Esophagus squamous epithelium (tissue), 5 donors: ENCODE results near the gene NDUFS4. TPM values are rescaled to one million over a fixed set of nuclear protein-coding genes. Genes with fewer than 3 reads are reported as not detected.
"Not testable (repeated sequence)": the region's sequence is repeated elsewhere in the genome, so short reads cannot be mapped to it uniquely, and the experiment has no call there.

Source experiments
- DNase-seq: peaks from one replicate; lab custom pipeline; 2025; lab: John Stamatoyannopoulos, UW
- H3K27ac ChIP-seq, 4 donors: fragments of 200-600 bp; sonication (generic); one replicate each; pipeline ENCODE4 v1.5.1; 2016 to 2019; ENCODE audit warnings: mild to moderate bottlenecking in 1 of 4
- H3K27me3 ChIP-seq, 4 donors: fragments of 200-600 bp; sonication (generic); 1 replicate in 3 of 4; 2 replicates in 1 of 4; pipeline versions ENCODE4 v1.5.1 to v1.6.0; 2017 to 2021; ENCODE audit warnings: antibody characterized with exemption in 1 of 4
- H3K36me3 ChIP-seq, 3 donors: fragments of 200-600 bp; sonication (generic); one replicate each; pipeline ENCODE4 v1.5.1; 2016 to 2019
- H3K4me1 ChIP-seq, 3 donors: fragments of 200-600 bp; sonication (generic); one replicate each; pipeline ENCODE4 v1.5.1; 2017 to 2019
- H3K4me3 ChIP-seq, 4 donors: fragments of 200-600 bp; sonication (generic); 1 replicate in 3 of 4; 2 replicates in 1 of 4; pipeline ENCODE4 v1.5.1; 2016 to 2019; ENCODE audit warnings: mild to moderate bottlenecking in 2 of 4, moderate library complexity in 1 of 4
- H3K9me3 ChIP-seq, 3 donors: fragments of 200-600 bp; sonication (generic); one replicate each; pipeline ENCODE4 v1.5.1; 2016 to 2019
- CTCF ChIP-seq, 6 experiments: fragments of 450-650 bp in 4 of 6; fragments of 200-600 bp in 2 of 6; sonication (generic) in 2 of 6; IDR thresholded peaks; one replicate each; pipeline ENCODE4 v1.5.1; 2016 to 2019; ENCODE audit warnings: antibody characterized with exemption in 6 of 6, mild to moderate bottlenecking in 4 of 6, moderate library complexity in 4 of 6
- POLR2A ChIP-seq, 4 donors: fragments of 450-650 bp; IDR thresholded peaks; one replicate each; pipeline ENCODE4 v1.6.1; 2017; ENCODE audit warnings: antibody characterized with exemption in 4 of 4, mild to moderate bottlenecking in 4 of 4, moderate library complexity in 3 of 4
- WGBS, 2 donors: methylation state at CpG; one replicate each; pipeline ENCODE4 v1.1.5; 2018; 5-methylcytosine and 5-hydroxymethylcytosine counted together
- intact Hi-C: fragments of 100-400 bp; cut with DNase I; formaldehyde crosslinking; loops from one replicate; pipeline ENCODE4 v1.15.0; 2022
- total RNA-seq, 4 donors: library from RNA; depleted of rRNA; stranded (reverse); fragments of >200 nt; gene quantifications; one replicate each; pipeline ENCODE4 v1.1.0, GENCODE V29; 2016
- donor health status: DM: yes; HTN: yes; CAD: no.

NDUFS4 gene
- total RNA-seq, 4 donors from 2014 or later = 70.8 to 129 (median 89.8) TPM

DNA sequence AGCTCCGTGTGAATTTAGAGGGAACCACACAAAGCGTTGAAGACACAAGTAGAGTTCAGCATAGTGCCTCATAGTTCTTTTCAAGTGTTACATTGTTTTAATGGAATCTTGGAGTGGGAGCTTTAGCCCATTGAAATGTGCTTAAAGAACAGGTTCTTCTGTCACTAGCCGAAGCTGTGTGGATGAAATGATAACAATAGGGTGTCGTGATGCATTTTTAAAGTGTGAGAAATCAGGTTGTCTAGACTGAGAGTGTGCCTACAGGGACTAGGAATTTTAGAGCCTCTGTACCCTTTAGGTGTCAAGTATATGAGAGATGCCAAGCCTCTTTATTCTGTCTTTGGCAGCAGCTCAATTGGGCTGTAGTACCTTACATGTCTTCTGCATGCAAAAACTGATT, 83.0 kb downstream of the NDUFS4 start:
- H3K36me3 ChIP-seq = peaks cover 0 to 26% (median 0%) of the 10 kb centered on the region in 3 donors
- H3K27ac ChIP-seq = no peak overlapping the region
- no peaks in the 10 kb centered on the region for H3K9me3 ChIP-seq
- DNase-seq = no peak
- H3K4me1 ChIP-seq = peaks cover 0 to 13% (median 4%) of the 10 kb centered on the region in 3 donors
- no peak overlapping the region for H3K4me3 ChIP-seq
- no peaks in the 10 kb centered on the region for H3K27me3 ChIP-seq
- WGBS, 2 donors = 74 to 90% methylated on average over 4 of the region's 4 CpGs
- intact Hi-C loops = no loop called here
- TF ChIP-seq POLR2A (IDR thresholded peaks at IDR 0.05) (no peak), CTCF (IDR thresholded peaks at IDR 0.05) (no peak)

- H3K27me3 ChIP-seq = no peaks in the 10 kb centered on the region
- no peak overlapping the region for H3K4me3 ChIP-seq
- H3K36me3 ChIP-seq = peaks cover 0 to 42% (median 0%) of the 10 kb centered on the region in 3 donors
- intact Hi-C loops = no loop called here
- peaks cover 0 to 13% (median 4%) of the 10 kb centered on the region in 3 donors for H3K4me1 ChIP-seq
- TF ChIP-seq POLR2A (IDR thresholded peaks at IDR 0.05) = no peak
- TF ChIP-seq CTCF (IDR thresholded peaks at IDR 0.05) = no peak
- WGBS, 2 donors = 71 to 74% methylated on average over 2 of the region's 2 CpGs
- no peak overlapping the region for H3K27ac ChIP-seq
- no peaks in the 10 kb centered on the region for H3K9me3 ChIP-seq
- DNase-seq = no peak
Measured at GRCh38 chr5:53645078-53645477, 84.6 kb downstream of the NDUFS4 start.

- no peaks in the 10 kb centered on the region for H3K9me3 ChIP-seq
- intact Hi-C loops = no loop called here
- H3K36me3 ChIP-seq = peaks cover 0 to 50% (median 0%) of the 10 kb centered on the region in 3 donors
- WGBS, 2 donors = 69 to 96% methylated on average over 2 of the region's 2 CpGs
- H3K27me3 ChIP-seq = no peaks in the 10 kb centered on the region
- no peak overlapping the region for H3K4me3 ChIP-seq
- no peak overlapping the region for H3K27ac ChIP-seq
- H3K4me1 ChIP-seq = no peaks in the 10 kb centered on the region
- TF ChIP-seq POLR2A (IDR thresholded peaks at IDR 0.05) (no peak), CTCF (IDR thresholded peaks at IDR 0.05) (no peak)
- no peak for DNase-seq
Measured at GRCh38 chr5:53649352-53649751, 88.9 kb downstream of the NDUFS4 start.

GRCh38 chr5:53660573-53660972, 100.1 kb downstream of the NDUFS4 start:
- H3K27ac ChIP-seq, DNase-seq, intact Hi-C loops, H3K4me1 ChIP-seq, H3K4me3 ChIP-seq, H3K27me3 ChIP-seq: not testable (repeated sequence)
- WGBS, 2 donors = 90 to 97% methylated on average over 2 to 4 of the region's 4 CpGs
- Histone ChIP-seq H3K36me3 (peaks cover 0 to 40% (median 0%) of the 10 kb centered on the region in 3 donors), H3K9me3 (peaks cover 0 to 14% (median 0%) of the 10 kb centered on the region in 3 donors)

GRCh38 chr5:53665313-53665712, 104.9 kb downstream of the NDUFS4 start:
- H3K27ac ChIP-seq, H3K4me3 ChIP-seq, H3K27me3 ChIP-seq, DNase-seq, intact Hi-C loops, H3K4me1 ChIP-seq: not testable (repeated sequence)
- H3K9me3 ChIP-seq = peaks cover 0 to 16% (median 0%) of the 10 kb centered on the region in 3 donors
- 93 to 100% methylated on average over 2 to 9 of the region's 11 CpGs for WGBS, 2 donors
- H3K36me3 ChIP-seq = peaks cover 0 to 47% (median 0%) of the 10 kb centered on the region in 3 donors

DNA sequence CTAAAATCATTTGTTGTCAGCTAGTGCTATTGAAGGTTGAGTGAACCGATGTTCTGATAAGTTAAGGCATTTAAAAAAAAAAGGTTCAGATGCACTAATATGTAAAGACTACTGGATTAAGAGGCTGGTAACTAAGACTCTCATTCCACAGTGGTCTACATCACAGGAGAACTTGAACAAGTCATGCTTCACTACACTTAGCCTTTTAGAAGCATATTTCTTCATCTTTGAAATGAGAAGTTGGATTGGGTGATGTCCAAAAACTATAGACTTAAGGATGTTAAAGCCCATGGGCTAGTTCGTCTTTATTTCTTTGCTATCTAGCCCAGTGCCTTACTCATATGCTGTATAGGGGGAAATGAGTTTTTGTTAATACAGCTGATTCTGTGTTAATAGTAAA, 107.2 kb downstream of the NDUFS4 start:
- H3K36me3 ChIP-seq = peaks cover 0 to 42% (median 0%) of the 10 kb centered on the region in 3 donors
- no peak overlapping the region for H3K4me3 ChIP-seq
- H3K27ac ChIP-seq = no peak overlapping the region
- no peaks in the 10 kb centered on the region for H3K27me3 ChIP-seq
- no peaks in the 10 kb centered on the region for H3K4me1 ChIP-seq
- no peak for TF ChIP-seq POLR2A (IDR thresholded peaks at IDR 0.05)
- no peak for TF ChIP-seq CTCF (IDR thresholded peaks at IDR 0.05)
- H3K9me3 ChIP-seq = peaks cover 0 to 16% (median 0%) of the 10 kb centered on the region in 3 donors
- intact Hi-C loops = no loop called here
- no peak for DNase-seq
- 95 to 97% methylated on average over 2 of the region's 2 CpGs for WGBS, 2 donors
